ENCODE data around the gene SBF1. TPM values are rescaled to one million over a fixed set of nuclear protein-coding genes. Genes with fewer than 3 reads are reported as not detected.
A peak's percentile ranks its signal among the peaks of the same experiment; 100 is the strongest.

SBF1 gene
- total RNA-seq, 2 experiments from 2014 or later, result 220 to 227 TPM

DNA sequence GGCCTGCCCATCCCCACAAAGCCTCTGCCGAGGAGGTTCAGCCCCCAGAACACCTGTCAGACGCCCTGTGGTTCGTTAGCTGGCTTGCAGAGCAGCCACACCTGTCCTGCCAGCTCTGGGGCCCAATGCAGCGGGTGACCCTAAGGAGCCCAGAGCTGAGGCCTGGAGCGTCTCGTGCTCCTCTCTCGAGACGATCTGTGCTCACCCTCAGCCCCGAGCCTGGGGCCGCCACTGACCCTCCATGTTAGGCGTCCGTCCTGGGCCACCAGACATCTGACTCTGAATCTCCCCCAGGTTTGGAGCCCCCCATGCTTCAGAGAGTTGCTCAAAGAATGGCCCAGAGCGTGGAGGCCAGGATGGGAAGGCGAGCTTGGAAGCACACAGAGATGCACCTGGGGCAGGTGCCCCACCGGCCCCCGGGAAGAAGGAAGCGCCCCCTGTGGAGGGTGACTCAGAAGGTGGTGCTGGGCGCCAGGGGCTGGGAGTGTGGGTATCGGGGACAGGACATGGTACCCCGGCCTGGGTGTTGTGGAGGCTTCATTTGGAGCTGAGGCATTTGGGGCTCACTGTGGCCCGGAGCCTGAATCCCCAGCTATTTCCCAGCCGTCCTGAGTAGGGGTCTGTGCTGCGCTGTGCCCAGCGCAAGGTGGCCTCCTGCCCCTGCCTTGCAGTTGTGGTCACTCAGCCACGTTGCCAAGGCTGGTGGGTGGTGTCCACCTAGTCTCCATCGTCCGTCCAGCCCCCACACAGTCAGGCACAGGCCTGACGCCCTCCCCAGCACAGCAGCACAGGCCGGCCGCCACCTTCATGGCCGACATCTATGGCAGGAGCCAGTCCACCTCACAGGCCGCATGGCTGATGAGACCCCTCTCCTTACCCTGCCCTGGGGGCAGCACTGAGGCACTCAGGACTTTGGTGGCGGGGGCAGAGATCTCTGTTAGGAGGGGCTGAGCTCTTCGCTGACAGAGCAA lies 36.2 kb downstream of the SBF1 start:
- Histone ChIP-seq H3K27ac (ENCODE audit: low read depth in 1 of 2, low read length in 2 of 2) (no peak overlapping the region), H3K9me3 (ENCODE audit: control insufficient read depth in 1 of 2, insufficient read depth in 1 of 2, low read length in 2 of 2) (no peaks in the 10 kb centered on the region), H3K36me3 (ENCODE audit: insufficient read depth, low read length) (peaks cover 62% of the 10 kb centered on the region), H3K27me3 (ENCODE audit: control insufficient read depth in 1 of 2, insufficient read depth in 2 of 2, low read length in 2 of 2) (no peaks in the 10 kb centered on the region), H3K4me1 (ENCODE audit: insufficient read depth, low read length) (peaks cover 3% of the 10 kb centered on the region), H3K4me3 (ENCODE audit: low read length) (no peak overlapping the region)
- Mint-ChIP-seq H3K27ac (no peak overlapping the region), H3K36me3 (ENCODE audit: low read depth) (peaks cover 31% of the 10 kb centered on the region), H3K27me3 (no peaks in the 10 kb centered on the region), H3K4me1 (ENCODE audit: low read depth) (no peaks in the 10 kb centered on the region), H3K4me3 (no peak overlapping the region), H3K9me3 (no peaks in the 10 kb centered on the region)
- ATAC-seq (ENCODE audit: poor library complexity) (no peak), DNase-seq (peak in 1 of 14 experiments; percentile 19)
- POLR2A ChIA-PET, result no interaction called here
- intact Hi-C loops (cut with DNase I, micrococcal nuclease), result no loop called here
- CTCF ChIA-PET, result interaction anchor here (0.6 to 1.2 kb wide), 2 partner anchors 61 to 182 kb away, joined by 4 read pairs; no protein-coding TSS in a partner anchor
- TF ChIP-seq, protein P1, sequence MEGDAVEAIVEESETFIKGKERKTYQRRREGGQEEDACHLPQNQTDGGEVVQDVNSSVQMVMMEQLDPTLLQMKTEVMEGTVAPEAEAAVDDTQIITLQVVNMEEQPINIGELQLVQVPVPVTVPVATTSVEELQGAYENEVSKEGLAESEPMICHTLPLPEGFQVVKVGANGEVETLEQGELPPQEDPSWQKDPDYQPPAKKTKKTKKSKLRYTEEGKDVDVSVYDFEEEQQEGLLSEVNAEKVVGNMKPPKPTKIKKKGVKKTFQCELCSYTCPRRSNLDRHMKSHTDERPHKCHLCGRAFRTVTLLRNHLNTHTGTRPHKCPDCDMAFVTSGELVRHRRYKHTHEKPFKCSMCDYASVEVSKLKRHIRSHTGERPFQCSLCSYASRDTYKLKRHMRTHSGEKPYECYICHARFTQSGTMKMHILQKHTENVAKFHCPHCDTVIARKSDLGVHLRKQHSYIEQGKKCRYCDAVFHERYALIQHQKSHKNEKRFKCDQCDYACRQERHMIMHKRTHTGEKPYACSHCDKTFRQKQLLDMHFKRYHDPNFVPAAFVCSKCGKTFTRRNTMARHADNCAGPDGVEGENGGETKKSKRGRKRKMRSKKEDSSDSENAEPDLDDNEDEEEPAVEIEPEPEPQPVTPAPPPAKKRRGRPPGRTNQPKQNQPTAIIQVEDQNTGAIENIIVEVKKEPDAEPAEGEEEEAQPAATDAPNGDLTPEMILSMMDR (IDR thresholded peaks at IDR 0.05), result no peak

- Mint-ChIP-seq H3K9me3 (no peaks in the 10 kb centered on the region), H3K27me3 (no peaks in the 10 kb centered on the region), H3K4me3 (no peak overlapping the region), H3K4me1 (ENCODE audit: low read depth) (no peaks in the 10 kb centered on the region), H3K27ac (no peak overlapping the region), H3K36me3 (ENCODE audit: low read depth) (peaks cover 23% of the 10 kb centered on the region)
- peak in 1 of 14 experiments; percentile 13 for DNase-seq
- Histone ChIP-seq H3K36me3 (ENCODE audit: insufficient read depth, low read length) (peaks cover 64% of the 10 kb centered on the region), H3K4me1 (ENCODE audit: insufficient read depth, low read length) (no peaks in the 10 kb centered on the region), H3K4me3 (ENCODE audit: low read length) (no peak overlapping the region), H3K27me3 (ENCODE audit: control insufficient read depth in 1 of 2, insufficient read depth in 2 of 2, low read length in 2 of 2) (no peaks in the 10 kb centered on the region), H3K27ac (ENCODE audit: low read depth in 1 of 2, low read length in 2 of 2) (no peak overlapping the region), H3K9me3 (ENCODE audit: control insufficient read depth in 1 of 2, insufficient read depth in 1 of 2, low read length in 2 of 2) (no peaks in the 10 kb centered on the region)
- ChIA-PET CTCF (no interaction called here), POLR2A (no interaction called here)
- intact Hi-C loops (cut with DNase I, micrococcal nuclease), result no loop called here
- TF ChIP-seq, protein P1 (IDR thresholded peaks at IDR 0.05), result no peak
- ATAC-seq (ENCODE audit: poor library complexity), result no peak
Observed at GRCh38 chr22:50437511-50438304, 37.1 kb downstream of the SBF1 start.

GRCh38 chr22:50436841-50437341 lies 37.9 kb downstream of the SBF1 start:
- ATAC-seq (ENCODE audit: poor library complexity) (no peak), DNase-seq (peak in 1 of 14 experiments; percentile 16)
- H3K36me3 ChIP-seq (ENCODE audit: insufficient read depth, low read length), result peaks cover 72% of the 10 kb centered on the region
- no peaks in the 10 kb centered on the region for H3K9me3 Mint-ChIP-seq
- intact Hi-C loops (cut with DNase I, micrococcal nuclease), result no loop called here
- H3K27me3 Mint-ChIP-seq, result no peaks in the 10 kb centered on the region
- POLR2A ChIA-PET, result no interaction called here
- H3K27ac Mint-ChIP-seq, result no peak overlapping the region
- H3K4me1 ChIP-seq (ENCODE audit: insufficient read depth, low read length), result no peaks in the 10 kb centered on the region
- H3K27ac ChIP-seq (ENCODE audit: low read depth in 1 of 2, low read length in 2 of 2), result no peak overlapping the region
- H3K4me3 ChIP-seq (ENCODE audit: low read length), result no peak overlapping the region
- no peak overlapping the region for H3K4me3 Mint-ChIP-seq
- H3K4me1 Mint-ChIP-seq (ENCODE audit: low read depth), result no peaks in the 10 kb centered on the region
- peaks cover 20% of the 10 kb centered on the region for H3K36me3 Mint-ChIP-seq (ENCODE audit: low read depth)
- TF ChIP-seq, protein P1 (IDR thresholded peaks at IDR 0.05), result no peak
- H3K9me3 ChIP-seq (ENCODE audit: control insufficient read depth in 1 of 2, insufficient read depth in 1 of 2, low read length in 2 of 2), result no peaks in the 10 kb centered on the region
- CTCF ChIA-PET, result no interaction called here
- H3K27me3 ChIP-seq (ENCODE audit: control insufficient read depth in 1 of 2, insufficient read depth in 2 of 2, low read length in 2 of 2), result no peaks in the 10 kb centered on the region
